HG02678 (cell line): ENCODE results near the gene UNC5C.

Source experiments
- ATAC-seq: cut with Tn5 transposase; IDR thresholded peaks from one replicate; pipeline ENCODE4 v1.9.1; 2021; ENCODE audit warnings: mild to moderate bottlenecking, moderate library complexity; ENCODE audit not compliant: unreplicated experiment

Gene UNC5C

DNA sequence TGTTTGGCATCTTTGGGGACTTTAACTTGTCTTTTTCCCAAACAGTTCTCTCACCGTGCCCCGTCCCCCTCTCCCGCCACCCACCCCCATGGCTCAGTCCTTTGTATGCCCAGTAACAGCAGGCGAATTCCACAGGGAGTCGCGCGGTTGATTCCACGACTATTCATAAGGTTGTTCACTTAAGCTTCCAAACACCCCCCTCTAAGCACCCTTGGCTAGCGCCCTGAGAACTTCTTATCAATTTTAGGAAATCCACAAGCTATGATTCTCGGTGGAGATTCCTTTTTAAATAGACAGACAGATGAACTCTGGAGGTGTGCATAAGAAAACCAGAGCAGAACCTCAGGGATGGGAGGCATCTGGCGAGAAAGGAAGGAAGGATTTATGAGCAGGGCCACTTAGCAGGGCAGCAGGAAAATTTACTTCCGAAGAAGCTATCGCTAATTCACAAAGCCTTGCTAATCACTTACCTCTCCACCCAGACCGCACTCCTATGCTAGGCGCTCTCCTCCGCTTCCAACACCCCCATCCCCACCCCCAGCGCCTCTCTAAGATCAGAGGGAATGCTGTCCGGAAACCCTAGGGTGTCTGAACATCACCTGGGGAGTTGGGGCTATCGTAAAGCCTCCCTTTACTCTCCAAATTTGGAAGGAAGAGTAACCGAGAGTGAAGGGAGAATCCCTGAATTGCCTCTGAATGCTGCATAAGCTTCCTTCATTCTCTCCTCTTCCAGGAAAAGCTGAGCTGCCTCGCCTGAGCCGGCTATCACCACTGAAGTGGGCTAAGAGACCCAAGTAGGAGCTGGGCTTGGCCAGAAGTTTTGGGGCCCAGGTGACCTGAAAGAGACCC lies 1.7 kb downstream of the UNC5C start:
- no peak for ATAC-seq

DNA sequence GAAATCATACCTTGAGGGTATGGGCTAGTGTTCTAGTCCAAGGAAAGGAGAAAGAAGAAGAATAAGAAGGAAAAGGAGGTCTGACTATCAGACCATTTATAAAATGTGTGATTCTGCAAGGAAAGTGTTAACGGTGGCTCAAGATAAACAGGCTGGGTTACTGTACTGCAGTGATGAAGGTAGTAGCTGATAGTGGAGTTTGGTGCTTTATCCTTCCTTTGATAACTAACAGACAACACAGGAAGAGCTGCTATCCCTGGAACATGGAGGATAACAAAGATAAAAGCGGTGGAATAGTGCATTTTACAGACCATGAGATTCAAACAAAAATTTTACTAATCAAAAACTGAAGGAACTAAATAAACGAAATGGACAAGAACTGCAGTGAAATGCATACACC lies 2.6 kb downstream of the UNC5C start:
- ATAC-seq, result no peak

DNA sequence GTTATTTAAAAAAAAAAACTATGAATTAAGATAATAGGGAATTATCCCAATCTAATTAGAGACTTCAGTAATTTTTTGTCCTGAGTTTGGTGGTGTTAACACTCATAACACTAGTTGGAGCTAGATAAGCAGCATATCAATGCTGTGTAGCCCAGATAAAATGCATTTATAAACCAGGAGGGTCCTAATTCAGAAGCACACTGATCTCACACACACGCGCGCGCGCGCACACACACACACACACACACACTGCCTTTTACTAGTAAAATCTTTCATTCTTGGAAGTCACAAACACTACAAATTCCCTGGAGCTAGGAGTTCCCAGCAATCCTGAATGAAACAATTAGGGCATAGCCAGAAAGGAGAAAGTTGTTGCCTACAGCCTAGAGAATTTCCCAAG lies 3.2 kb downstream of the UNC5C start:
- no peak for ATAC-seq

- no peak for ATAC-seq
Observed at GRCh38 chr4:95544113-95545103, 4.4 kb downstream of the UNC5C start.

DNA sequence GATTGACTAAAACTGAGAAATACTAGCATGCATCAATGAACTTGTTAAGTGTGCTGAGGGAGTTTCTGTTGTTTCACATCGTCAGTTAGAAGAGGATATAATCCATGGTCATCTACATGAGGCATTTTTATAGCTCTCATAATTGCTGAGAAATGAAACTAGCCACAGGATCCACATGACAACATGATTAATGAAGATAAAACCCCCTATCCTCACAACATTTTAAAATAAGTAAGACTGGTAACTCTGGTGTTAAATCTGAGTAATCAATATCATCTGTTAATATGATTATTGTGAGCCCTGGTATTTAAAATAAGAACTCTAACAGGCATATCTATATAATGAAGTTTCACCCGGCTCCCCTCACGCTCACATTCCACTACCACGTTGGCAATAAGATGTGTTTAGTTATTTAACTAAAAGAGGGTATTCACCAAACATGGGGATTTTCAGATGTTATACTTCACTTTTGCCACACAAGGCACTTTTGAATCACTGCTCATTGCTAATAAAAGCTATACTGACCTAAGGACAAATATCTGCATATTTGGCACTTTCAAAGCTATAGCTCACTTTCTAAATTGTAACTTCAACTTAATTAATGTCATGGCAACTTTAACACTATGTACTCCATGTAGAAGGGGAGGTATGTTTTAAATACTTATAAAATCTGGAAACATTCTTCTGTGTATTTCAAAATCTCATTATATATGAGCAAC lies 6.7 kb downstream of the UNC5C start:
- ATAC-seq, result peak; percentile 57

DNA sequence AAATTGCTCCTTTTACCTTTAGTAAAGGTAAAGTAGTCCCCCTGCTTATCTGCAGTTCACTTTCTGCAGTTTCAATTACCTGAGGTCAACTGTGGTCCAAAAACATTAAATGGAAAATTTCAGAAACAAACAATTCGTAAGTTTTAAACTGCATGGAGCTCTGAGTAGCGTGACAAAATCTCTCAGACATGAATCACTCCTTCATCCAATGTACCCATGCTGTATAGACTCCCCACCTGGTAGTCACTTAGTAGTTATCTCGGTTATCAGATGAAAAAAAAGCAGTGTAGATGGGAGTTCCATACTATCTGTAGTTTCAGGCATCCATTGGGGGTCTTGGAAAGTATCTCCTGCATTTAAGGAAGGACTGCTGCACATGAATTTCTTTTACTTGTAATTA lies 7.7 kb downstream of the UNC5C start:
- no peak for ATAC-seq

- ATAC-seq, result no peak
Observed at GRCh38 chr4:95540227-95540626, 8.5 kb downstream of the UNC5C start.

DNA sequence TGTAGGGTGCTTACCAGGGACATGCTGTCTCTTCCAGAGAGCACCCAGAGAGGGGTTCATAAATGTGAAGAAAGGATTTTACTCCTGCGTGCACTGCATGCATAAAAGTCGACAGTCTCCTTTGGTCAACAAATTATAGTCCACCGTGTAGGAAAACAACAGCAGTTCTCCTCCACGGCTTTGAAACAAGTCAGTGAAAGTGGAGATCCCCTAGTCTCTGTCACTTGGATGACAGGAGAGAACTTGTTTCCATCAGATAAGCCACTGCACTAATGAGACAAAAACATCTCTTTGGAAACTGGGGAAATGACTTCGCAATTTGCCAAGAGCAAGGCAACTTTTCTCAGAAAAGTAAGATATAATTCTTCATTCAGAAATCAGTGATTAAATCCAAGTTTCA lies 9.7 kb downstream of the UNC5C start:
- ATAC-seq, result no peak

DNA sequence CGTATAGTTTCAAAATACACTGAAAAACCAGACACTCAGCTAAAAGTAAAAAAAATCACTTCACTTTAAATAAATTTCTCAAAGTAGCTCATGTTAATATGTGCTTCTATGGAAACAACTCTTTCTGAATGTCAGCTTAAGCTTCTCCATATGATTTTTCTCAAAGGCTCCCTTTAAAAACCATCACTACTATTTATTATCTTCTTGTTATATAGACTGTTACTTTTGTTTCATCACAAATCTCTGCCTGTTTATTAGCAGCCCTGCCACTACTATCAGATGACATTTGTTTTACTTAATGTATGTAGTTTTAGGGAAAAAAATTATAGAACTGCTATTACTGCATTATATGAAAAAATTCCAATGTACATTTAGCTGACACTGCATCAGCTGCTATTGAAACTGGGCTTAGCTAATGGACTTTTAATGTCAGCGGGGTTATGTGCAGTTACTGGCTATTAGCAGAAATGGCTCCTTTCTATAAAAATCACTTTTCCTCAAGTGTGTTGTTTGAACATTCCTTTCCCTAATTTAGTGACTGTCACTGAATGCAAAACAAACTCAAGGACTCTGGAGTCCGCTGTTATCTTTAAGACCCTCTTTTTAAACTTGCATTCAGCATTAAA lies 10.8 kb downstream of the UNC5C start:
- ATAC-seq, result no peak

- ATAC-seq, result no peak
Observed at GRCh38 chr4:95537191-95537590, 11.6 kb downstream of the UNC5C start.

DNA sequence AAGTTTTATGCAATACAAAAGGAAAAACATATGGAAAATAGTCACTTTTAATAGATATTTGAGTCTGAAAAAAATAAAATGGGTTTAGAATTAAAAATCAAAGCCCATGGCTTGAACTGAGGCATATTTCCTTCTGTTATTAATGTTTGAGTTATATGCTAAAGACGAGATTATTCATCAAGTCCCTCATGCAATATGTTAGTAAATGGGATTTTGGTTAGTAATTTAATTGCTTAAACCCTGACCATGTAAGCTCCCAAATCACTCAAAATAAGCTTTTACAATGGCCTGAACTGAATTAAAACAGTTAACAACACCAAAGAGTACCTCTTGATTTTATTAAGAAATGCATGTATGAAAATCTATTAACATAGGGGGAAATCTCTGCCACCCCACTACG lies 12.1 kb downstream of the UNC5C start:
- no peak for ATAC-seq

GRCh38 chr4:95535180-95535579 lies 13.6 kb downstream of the UNC5C start:
- ATAC-seq, result no peak

DNA sequence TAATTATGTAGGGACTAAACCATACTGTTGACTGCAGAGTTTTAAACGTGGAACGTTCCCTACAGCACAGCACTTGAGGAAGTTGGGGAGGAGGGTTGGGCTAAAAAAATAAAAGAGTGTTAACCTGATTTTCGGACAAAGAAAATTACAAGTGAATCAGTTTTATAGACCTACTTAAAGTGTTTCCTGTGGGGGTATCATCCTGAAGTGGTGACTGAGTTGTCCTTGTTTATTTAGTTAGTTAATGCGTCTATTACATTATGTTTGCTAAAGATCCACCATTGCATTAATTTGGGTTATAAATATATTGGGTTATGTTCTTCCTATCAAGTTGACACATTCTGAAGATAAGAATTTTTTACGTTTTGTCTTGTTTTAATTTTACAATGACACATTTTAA lies 14.7 kb downstream of the UNC5C start:
- ATAC-seq, result no peak

GRCh38 chr4:95533254-95533653 lies 15.5 kb downstream of the UNC5C start:
- no peak for ATAC-seq

- ATAC-seq, result no peak
Observed at GRCh38 chr4:95532305-95532704, 16.5 kb downstream of the UNC5C start.

GRCh38 chr4:95531141-95531540 lies 17.6 kb downstream of the UNC5C start:
- ATAC-seq, result no peak

DNA sequence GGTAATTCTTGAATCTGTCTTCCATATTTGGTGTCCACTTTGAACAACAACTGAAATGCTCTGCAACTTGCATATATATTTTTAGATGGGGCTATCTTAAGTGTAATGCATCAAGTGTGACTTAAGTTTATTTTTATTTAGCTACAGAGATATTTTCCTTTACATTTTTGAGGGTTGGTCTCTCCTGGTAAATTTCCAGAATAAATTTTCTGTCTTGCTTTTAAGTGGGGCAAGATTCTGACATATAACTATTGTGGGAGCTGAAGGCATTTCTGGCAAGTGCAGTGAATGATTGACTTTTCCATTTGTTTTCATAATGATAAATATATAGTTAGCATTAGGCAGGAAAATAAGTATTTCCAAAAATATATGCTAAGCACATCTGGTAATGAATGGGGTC lies 18.8 kb downstream of the UNC5C start:
- ATAC-seq, result no peak

DNA sequence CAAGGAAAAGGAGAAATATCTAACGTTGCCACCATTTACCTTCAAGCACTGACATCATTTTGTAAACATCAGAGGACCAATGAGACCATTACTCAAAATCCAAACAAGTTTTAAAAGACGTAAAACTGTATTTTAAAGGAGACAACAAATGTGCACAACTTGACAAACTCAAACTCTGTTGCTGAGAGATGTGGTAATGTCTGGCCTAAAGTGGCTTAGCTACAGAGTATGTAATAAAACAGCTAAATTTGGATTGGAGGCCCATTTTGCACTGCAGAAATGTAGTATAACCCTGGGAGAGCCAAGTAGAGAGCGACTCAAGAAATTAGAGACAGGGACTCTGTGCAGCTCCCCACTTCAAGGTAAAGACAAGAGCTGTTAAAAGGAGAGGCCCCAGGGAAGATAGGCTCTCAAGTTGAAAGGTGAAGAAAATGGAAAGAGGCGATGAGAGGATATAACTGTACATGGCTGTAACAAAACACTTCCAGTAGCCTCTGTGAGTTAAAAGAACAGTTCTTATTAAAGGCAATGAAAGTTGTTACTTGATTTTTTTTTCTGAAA lies 20.3 kb downstream of the UNC5C start:
- ATAC-seq, result no peak

- no peak for ATAC-seq
Observed at GRCh38 chr4:95526075-95526474, 22.7 kb downstream of the UNC5C start.

DNA sequence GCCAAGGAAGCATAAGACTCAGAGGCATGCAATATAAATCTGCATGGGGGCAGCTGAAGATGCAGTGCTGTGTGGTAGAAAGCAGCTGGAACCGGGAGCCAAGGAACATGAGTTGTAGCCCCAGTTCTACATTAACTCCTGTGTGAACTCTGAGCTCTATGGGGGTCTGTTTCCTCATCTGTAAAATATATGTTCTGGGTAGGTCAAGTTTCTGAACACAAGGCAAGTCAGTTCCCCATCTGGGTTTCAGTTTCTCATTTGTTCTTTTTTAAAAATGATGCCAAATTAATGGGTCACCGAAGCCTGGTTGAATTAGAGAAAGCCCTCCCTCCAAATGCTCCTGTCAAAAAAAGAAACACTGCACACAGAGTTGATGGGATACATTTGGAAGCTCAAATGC lies 24.0 kb downstream of the UNC5C start:
- ATAC-seq, result no peak
